ENCODE results near the gene UGT1A10. TPM values are rescaled to one million over a fixed set of nuclear protein-coding genes. Genes with fewer than 3 reads are reported as not detected.
"Not testable (repeated sequence)": the region's sequence is repeated elsewhere in the genome, so short reads cannot be mapped to it uniquely, and the experiment has no call there.

UGT1A10 gene
- total RNA-seq, 1 experiment from 2014 or later: not detected

DNA sequence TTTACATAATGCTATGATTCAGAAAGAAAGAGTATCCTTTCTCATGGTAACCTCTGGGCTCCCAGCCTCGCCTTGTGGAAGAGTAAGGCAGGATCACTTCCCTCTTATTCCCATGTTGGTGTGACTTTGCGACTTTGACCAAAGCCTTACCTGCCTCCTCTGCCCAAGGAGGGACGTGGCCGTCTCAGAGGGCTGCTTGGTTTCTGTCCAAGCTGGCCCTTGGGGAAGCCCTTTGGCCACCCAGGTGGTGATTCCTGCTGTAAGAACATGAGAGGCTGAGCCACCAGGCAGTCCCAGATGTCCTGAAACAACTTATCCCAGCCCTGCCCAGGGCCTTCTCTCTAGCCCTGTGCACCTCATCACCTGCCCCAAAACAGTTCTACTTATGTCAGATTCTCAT, 62.5 kb downstream of the UGT1A10 start:
- CTCF ChIA-PET: no interaction called here
- intact Hi-C loops (cut with micrococcal nuclease; ENCODE audit: unreplicated experiment): no loop called here
- Histone ChIP-seq H3K4me1 (ENCODE audit: insufficient read depth, low read length, poor library complexity, severe bottlenecking) (peaks cover 9% of the 10 kb centered on the region), H3K27me3 (replicated peaks; ENCODE audit: insufficient read depth, low read depth, low read length, poor library complexity) (no peaks in the 10 kb centered on the region), H3K4me3 (ENCODE audit: low read depth, low read length, poor library complexity, severe bottlenecking) (no peak overlapping the region), H3K9me3 (ENCODE audit: low read depth, low read length, poor library complexity, severe bottlenecking) (peaks cover 8% of the 10 kb centered on the region), H3K36me3 (ENCODE audit: insufficient read depth, low read length, poor library complexity, severe bottlenecking) (no peaks in the 10 kb centered on the region), H3K27ac (ENCODE audit: low read depth, low read length, poor library complexity, severe bottlenecking) (no peak overlapping the region)
- no peak for TF ChIP-seq CTCF (conservative IDR thresholded peaks at IDR 0.05; ENCODE audit: low read depth, low read length)
- no peak for TF ChIP-seq EZH2 (IDR thresholded peaks at IDR 0.05; ENCODE audit: borderline replicate concordance, low read depth, low read length, poor library complexity, severe bottlenecking)
- no TSS peak for BruUV-seq (replicated peaks)
- no peak for DNase-seq (ENCODE audit: low spot score)
- POLR2A ChIA-PET (ENCODE audit: low non-redundant PET): no interaction called here

DNA sequence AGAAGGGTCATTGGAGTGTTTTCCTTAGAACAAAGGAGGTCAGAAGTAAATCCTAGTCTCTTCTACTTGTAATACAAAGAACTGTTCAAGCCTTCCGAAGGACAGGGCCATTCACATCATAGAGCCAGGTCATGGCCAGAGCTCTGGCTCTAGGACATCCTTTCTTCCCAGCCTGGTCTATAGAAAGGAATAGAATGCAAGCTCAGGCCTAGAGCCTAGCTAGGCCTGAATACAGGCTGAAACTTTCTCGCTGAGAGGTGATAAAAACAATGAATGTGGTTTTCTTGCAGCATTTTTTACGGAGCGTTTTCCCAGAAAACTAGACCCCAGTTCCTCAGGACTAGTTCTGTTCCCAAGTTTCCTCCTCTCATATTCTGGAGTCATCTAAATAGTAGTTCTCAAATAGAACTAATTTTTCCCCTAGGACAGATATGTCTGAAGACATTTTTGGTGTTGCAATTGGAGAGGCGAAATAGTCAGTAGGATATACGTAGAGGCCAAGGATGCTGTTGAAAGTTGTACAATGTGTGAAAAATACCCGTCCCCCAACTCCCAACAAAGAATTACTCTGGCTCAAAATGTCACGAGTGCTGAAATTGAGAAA, 63.3 kb downstream of the UGT1A10 start:
- peaks cover 9% of the 10 kb centered on the region for H3K4me1 ChIP-seq (ENCODE audit: insufficient read depth, low read length, poor library complexity, severe bottlenecking)
- intact Hi-C loops (cut with micrococcal nuclease; ENCODE audit: unreplicated experiment): no loop called here
- TSS peak; percentile 51 for BruUV-seq (replicated peaks)
- DNase-seq (ENCODE audit: low spot score): no peak
- no peaks in the 10 kb centered on the region for H3K27me3 ChIP-seq (replicated peaks; ENCODE audit: insufficient read depth, low read depth, low read length, poor library complexity)
- TF ChIP-seq EZH2 (IDR thresholded peaks at IDR 0.05; ENCODE audit: borderline replicate concordance, low read depth, low read length, poor library complexity, severe bottlenecking) (no peak), CTCF (conservative IDR thresholded peaks at IDR 0.05; ENCODE audit: low read depth, low read length) (no peak)
- H3K27ac ChIP-seq (ENCODE audit: low read depth, low read length, poor library complexity, severe bottlenecking): peak overlapping the region; percentile 83
- H3K36me3 ChIP-seq (ENCODE audit: insufficient read depth, low read length, poor library complexity, severe bottlenecking): no peaks in the 10 kb centered on the region
- no peak overlapping the region for H3K4me3 ChIP-seq (ENCODE audit: low read depth, low read length, poor library complexity, severe bottlenecking)
- H3K9me3 ChIP-seq (ENCODE audit: low read depth, low read length, poor library complexity, severe bottlenecking): peaks cover 8% of the 10 kb centered on the region
- CTCF ChIA-PET: no interaction called here
- POLR2A ChIA-PET (ENCODE audit: low non-redundant PET): no interaction called here

GRCh38 chr2:233700028-233700635, 63.9 kb downstream of the UGT1A10 start:
- no TSS peak for BruUV-seq (replicated peaks)
- TF ChIP-seq CTCF (conservative IDR thresholded peaks at IDR 0.05; ENCODE audit: low read depth, low read length) (no peak), EZH2 (IDR thresholded peaks at IDR 0.05; ENCODE audit: borderline replicate concordance, low read depth, low read length, poor library complexity, severe bottlenecking) (no peak)
- Histone ChIP-seq H3K9me3 (ENCODE audit: low read depth, low read length, poor library complexity, severe bottlenecking) (peaks cover 8% of the 10 kb centered on the region), H3K27me3 (replicated peaks; ENCODE audit: insufficient read depth, low read depth, low read length, poor library complexity) (no peaks in the 10 kb centered on the region), H3K27ac (ENCODE audit: low read depth, low read length, poor library complexity, severe bottlenecking) (peak overlapping the region; percentile 83), H3K36me3 (ENCODE audit: insufficient read depth, low read length, poor library complexity, severe bottlenecking) (no peaks in the 10 kb centered on the region), H3K4me3 (ENCODE audit: low read depth, low read length, poor library complexity, severe bottlenecking) (no peak overlapping the region), H3K4me1 (ENCODE audit: insufficient read depth, low read length, poor library complexity, severe bottlenecking) (peaks cover 9% of the 10 kb centered on the region)
- peak; percentile 73 for DNase-seq (ENCODE audit: low spot score)
- POLR2A ChIA-PET (ENCODE audit: low non-redundant PET): no interaction called here
- CTCF ChIA-PET: no interaction called here
- intact Hi-C loops (cut with micrococcal nuclease; ENCODE audit: unreplicated experiment): no loop called here

GRCh38 chr2:233700842-233701241, 64.6 kb downstream of the UGT1A10 start:
- POLR2A ChIA-PET (ENCODE audit: low non-redundant PET); H3K27me3 ChIP-seq (replicated peaks; ENCODE audit: insufficient read depth, low read depth, low read length, poor library complexity); DNase-seq (ENCODE audit: low spot score); H3K36me3 ChIP-seq (ENCODE audit: insufficient read depth, low read length, poor library complexity, severe bottlenecking); CTCF ChIA-PET; H3K4me3 ChIP-seq (ENCODE audit: low read depth, low read length, poor library complexity, severe bottlenecking); H3K4me1 ChIP-seq (ENCODE audit: insufficient read depth, low read length, poor library complexity, severe bottlenecking); intact Hi-C loops (cut with micrococcal nuclease; ENCODE audit: unreplicated experiment); H3K27ac ChIP-seq (ENCODE audit: low read depth, low read length, poor library complexity, severe bottlenecking); H3K9me3 ChIP-seq (ENCODE audit: low read depth, low read length, poor library complexity, severe bottlenecking); BruUV-seq (replicated peaks): not testable (repeated sequence)
